Measurements from ENCODE around the gene PPP1R13B.
A peak's percentile ranks its signal among the peaks of the same experiment; 100 is the strongest.
"Not testable (repeated sequence)": the region's sequence is repeated elsewhere in the genome, so short reads cannot be mapped to it uniquely, and the experiment has no call there.

Gene PPP1R13B

GRCh38 chr14:103847451-103848174, at the start of gene PPP1R13B:
Gene PPP1R13B (minus strand): TSS chr14:103847575. CDS start chr14:103847307, 268 bp downstream.
- DNase-seq = peak; percentile 90

- DNase-seq = no peak
Measured at GRCh38 chr14:103896578-103896977, 49.2 kb upstream of the PPP1R13B start.

- no peak for DNase-seq
Measured at GRCh38 chr14:103894723-103895059, 47.3 kb upstream of the PPP1R13B start.

GRCh38 chr14:103894034-103894722, 46.8 kb upstream of the PPP1R13B start:
- no peak for DNase-seq

GRCh38 chr14:103892247-103892646, 44.9 kb upstream of the PPP1R13B start:
- DNase-seq = no peak

- DNase-seq = no peak
Measured at GRCh38 chr14:103891667-103892215, 44.4 kb upstream of the PPP1R13B start.

GRCh38 chr14:103890821-103891666, 43.7 kb upstream of the PPP1R13B start:
- no peak for DNase-seq

GRCh38 chr14:103890052-103890371, 42.6 kb upstream of the PPP1R13B start:
- no peak for DNase-seq

- no peak for DNase-seq
Measured at GRCh38 chr14:103889313-103890051, 42.1 kb upstream of the PPP1R13B start.

GRCh38 chr14:103889002-103889312, 41.6 kb upstream of the PPP1R13B start:
- not testable (repeated sequence) for DNase-seq

GRCh38 chr14:103887557-103888115, 40.3 kb upstream of the PPP1R13B start:
- DNase-seq = no peak

GRCh38 chr14:103887170-103887501, 39.8 kb upstream of the PPP1R13B start:
- no peak for DNase-seq

- no peak for DNase-seq
Measured at GRCh38 chr14:103886304-103887169, 39.2 kb upstream of the PPP1R13B start.

- no peak for DNase-seq
Measured at GRCh38 chr14:103885509-103885932, 38.1 kb upstream of the PPP1R13B start.

GRCh38 chr14:103884854-103885253, 37.5 kb upstream of the PPP1R13B start:
- DNase-seq = no peak

GRCh38 chr14:103883263-103883523, 35.8 kb upstream of the PPP1R13B start:
- DNase-seq = no peak

- DNase-seq = no peak
Measured at GRCh38 chr14:103882503-103883262, 35.3 kb upstream of the PPP1R13B start.

GRCh38 chr14:103881268-103882201, 34.2 kb upstream of the PPP1R13B start:
- DNase-seq = no peak

- DNase-seq = no peak
Measured at GRCh38 chr14:103880348-103881267, 33.2 kb upstream of the PPP1R13B start.
